MM.1S (cell line): Measurements from ENCODE around the gene ANG.

ENCODE experiments used
- DNase-seq: peaks from one replicate; pipeline ENCODE4 v3.0.0-alpha.2; 2015
- H2AFZ ChIP-seq: fragments of 300-600 bp; sonication (generic); 2 replicates; pipeline ENCODE4 v1.6.0; 2016; ENCODE audit warnings: antibody characterized with exemption, low read length
- H3F3A ChIP-seq: fragments of 300-600 bp; sonication (generic); 2 replicates; pipeline ENCODE4 v1.6.1; 2016; ENCODE audit warnings: mild to moderate bottlenecking, antibody characterized with exemption, low read length, moderate library complexity, mixed read lengths; ENCODE audit not compliant: insufficient read depth
- H3K27ac ChIP-seq: fragments of 300-600 bp; sonication (generic); 2 replicates; pipeline ENCODE4 v1.5.1; 2016; ENCODE audit warnings: mild to moderate bottlenecking, low read length
- H3K27me3 ChIP-seq: fragments of 300-600 bp; sonication (generic); replicated peaks from 2 replicates; pipeline ENCODE4 v1.6.0; 2016; ENCODE audit warnings: low read length; ENCODE audit not compliant: insufficient read depth
- H3K36me3 ChIP-seq: fragments of 300-600 bp; sonication (generic); replicated peaks from 2 replicates; pipeline ENCODE4 v1.6.1; 2016; ENCODE audit warnings: mild to moderate bottlenecking, low read length, mixed read lengths; ENCODE audit not compliant: insufficient read depth
- H3K4me1 ChIP-seq: fragments of 300-600 bp; sonication (generic); 2 replicates; pipeline ENCODE4 v1.6.1; 2016; ENCODE audit warnings: low read length, mixed read lengths
- H3K4me2 ChIP-seq: fragments of 300-600 bp; sonication (generic); 2 replicates; pipeline ENCODE4 v1.6.0; 2016; ENCODE audit warnings: low read depth, low read length
- H3K4me3 ChIP-seq: fragments of 300-600 bp; sonication (generic); 2 replicates; pipeline ENCODE4 v1.5.1; 2016; ENCODE audit warnings: low read length, mixed read lengths
- H3K79me2 ChIP-seq: fragments of 300-600 bp; sonication (generic); 2 replicates; pipeline ENCODE4 v1.6.1; 2016; ENCODE audit warnings: mixed run types, low read length, mixed read lengths
- H3K9ac ChIP-seq: fragments of 300-600 bp; sonication (generic); 2 replicates; pipeline ENCODE4 v1.6.1; 2016; ENCODE audit warnings: low read length, mixed read lengths
- H3K9me2 ChIP-seq: fragments of 300-600 bp; sonication (generic); replicated peaks from 2 replicates; pipeline ENCODE4 v1.6.1; 2016; ENCODE audit warnings: mild to moderate bottlenecking, low read length, mixed read lengths; ENCODE audit not compliant: insufficient read depth
- H3K9me3 ChIP-seq: fragments of 300-600 bp; sonication (generic); replicated peaks from 2 replicates; pipeline ENCODE4 v1.6.1; 2016; ENCODE audit warnings: mild to moderate bottlenecking, low read length, mixed read lengths; ENCODE audit not compliant: insufficient read depth
- H4K20me1 ChIP-seq: fragments of 300-600 bp; sonication (generic); 2 replicates; pipeline ENCODE4 v1.6.1; 2016; ENCODE audit warnings: mild to moderate bottlenecking, low read length, moderate library complexity, mixed read lengths; ENCODE audit not compliant: insufficient read depth
- EZH2 ChIP-seq: fragments of 300-600 bp; sonication (generic); optimal IDR thresholded peaks from 2 replicates; pipeline ENCODE3; 2017; ENCODE audit warnings: low read depth, mild to moderate bottlenecking, antibody characterized with exemption, low read length, mixed read lengths
- EZH2phosphoT487 ChIP-seq: fragments of 300-600 bp; sonication (generic); IDR thresholded peaks from 2 replicates; pipeline ENCODE4 v1.6.1; 2018; ENCODE audit warnings: antibody characterized with exemption, low read length
- TF ChIP-seq, protein P1 (sequence below): fragments of 300-600 bp; sonication (generic); IDR thresholded peaks from 2 replicates; pipeline ENCODE4 v1.5.1; 2016; ENCODE audit warnings: antibody characterized with exemption, low read length, mixed read lengths

ANG gene

DNA sequence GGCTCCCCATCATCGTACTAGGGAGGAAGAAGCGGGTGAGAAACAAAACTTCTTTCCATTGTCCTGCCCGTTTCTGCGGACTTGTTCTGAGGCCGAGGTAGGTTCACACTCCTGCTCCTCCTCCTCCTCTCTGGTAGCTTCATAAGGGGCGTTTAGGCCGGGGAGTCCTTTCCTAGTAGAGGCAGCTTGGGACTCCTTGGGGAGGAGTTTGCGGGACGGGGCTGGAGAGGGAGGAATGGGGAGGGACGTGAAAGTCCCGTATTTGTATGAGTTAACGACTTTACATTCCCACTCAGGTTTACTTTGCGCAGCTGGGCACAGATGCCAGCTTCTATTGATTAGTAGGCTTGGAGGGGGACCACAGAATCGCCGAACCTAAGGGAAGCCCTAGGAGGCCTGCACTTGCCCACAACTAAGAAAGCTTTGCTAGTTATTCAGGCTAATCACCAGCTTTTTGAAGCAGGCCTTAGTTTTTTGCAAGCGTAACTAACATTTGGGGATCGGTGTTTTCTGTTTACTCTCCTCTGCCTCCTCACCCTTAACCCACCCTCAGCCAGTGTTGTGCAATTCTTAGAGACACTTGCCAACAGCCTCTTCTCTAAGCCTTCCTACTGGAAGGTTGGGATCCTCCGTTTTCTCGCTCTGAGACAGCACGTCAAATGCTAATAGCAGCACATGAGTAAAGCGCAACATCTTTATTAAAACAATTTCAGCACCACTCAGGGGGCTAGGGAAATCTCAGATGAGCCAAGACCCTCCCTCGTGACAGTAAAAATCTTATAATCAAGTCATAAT, 3.7 kb upstream of the ANG start:
- Histone ChIP-seq H3K9me2 (no peaks in the 10 kb centered on the region), H3K9ac (peak overlapping the region; percentile 91), H3K36me3 (no peaks in the 10 kb centered on the region), H3K27me3 (no peaks in the 10 kb centered on the region), H3K4me1 (no peaks in the 10 kb centered on the region), H3K4me3 (peak overlapping the region; percentile 77), H3F3A (peaks cover 49% of the 10 kb centered on the region), H3K9me3 (no peaks in the 10 kb centered on the region), H3K79me2 (no peaks in the 10 kb centered on the region), H4K20me1 (no peaks in the 10 kb centered on the region), H3K4me2 (peak overlapping the region; percentile 97), H3K27ac (peak overlapping the region; percentile 99; the same call in 1 of the 2 replicates), H2AFZ (peak overlapping the region; percentile 88)
- DNase-seq = no peak
- no peak for TF ChIP-seq EZH2
- TF ChIP-seq EZH2phosphoT487 = no peak
- TF ChIP-seq, protein P1, sequence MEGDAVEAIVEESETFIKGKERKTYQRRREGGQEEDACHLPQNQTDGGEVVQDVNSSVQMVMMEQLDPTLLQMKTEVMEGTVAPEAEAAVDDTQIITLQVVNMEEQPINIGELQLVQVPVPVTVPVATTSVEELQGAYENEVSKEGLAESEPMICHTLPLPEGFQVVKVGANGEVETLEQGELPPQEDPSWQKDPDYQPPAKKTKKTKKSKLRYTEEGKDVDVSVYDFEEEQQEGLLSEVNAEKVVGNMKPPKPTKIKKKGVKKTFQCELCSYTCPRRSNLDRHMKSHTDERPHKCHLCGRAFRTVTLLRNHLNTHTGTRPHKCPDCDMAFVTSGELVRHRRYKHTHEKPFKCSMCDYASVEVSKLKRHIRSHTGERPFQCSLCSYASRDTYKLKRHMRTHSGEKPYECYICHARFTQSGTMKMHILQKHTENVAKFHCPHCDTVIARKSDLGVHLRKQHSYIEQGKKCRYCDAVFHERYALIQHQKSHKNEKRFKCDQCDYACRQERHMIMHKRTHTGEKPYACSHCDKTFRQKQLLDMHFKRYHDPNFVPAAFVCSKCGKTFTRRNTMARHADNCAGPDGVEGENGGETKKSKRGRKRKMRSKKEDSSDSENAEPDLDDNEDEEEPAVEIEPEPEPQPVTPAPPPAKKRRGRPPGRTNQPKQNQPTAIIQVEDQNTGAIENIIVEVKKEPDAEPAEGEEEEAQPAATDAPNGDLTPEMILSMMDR = no peak

GRCh38 chr14:20686386-20687143, 2.0 kb upstream of the ANG start:
- Histone ChIP-seq H3K4me1 (no peaks in the 10 kb centered on the region), H3K79me2 (no peaks in the 10 kb centered on the region), H3F3A (peaks cover 32% of the 10 kb centered on the region), H3K36me3 (no peaks in the 10 kb centered on the region), H3K4me3 (no peak overlapping the region), H4K20me1 (no peaks in the 10 kb centered on the region), H3K9ac (no peak overlapping the region), H3K9me2 (no peaks in the 10 kb centered on the region), H3K27me3 (no peaks in the 10 kb centered on the region), H3K9me3 (no peaks in the 10 kb centered on the region), H3K27ac (no peak overlapping the region), H2AFZ (no peak overlapping the region), H3K4me2 (no peak overlapping the region)
- TF ChIP-seq EZH2 = no peak
- no peak for TF ChIP-seq EZH2phosphoT487
- no peak for DNase-seq

GRCh38 chr14:20687362-20688166, 1.0 kb upstream of the ANG start:
- H3K27me3 ChIP-seq = no peaks in the 10 kb centered on the region
- H3K4me3 ChIP-seq = no peak overlapping the region
- H3K4me2 ChIP-seq = no peak overlapping the region
- no peak overlapping the region for H3K9ac ChIP-seq
- H3K79me2 ChIP-seq = no peaks in the 10 kb centered on the region
- H3F3A ChIP-seq = peaks cover 22% of the 10 kb centered on the region
- H3K9me2 ChIP-seq = no peaks in the 10 kb centered on the region
- no peak overlapping the region for H3K27ac ChIP-seq
- no peaks in the 10 kb centered on the region for H4K20me1 ChIP-seq
- DNase-seq = no peak
- H2AFZ ChIP-seq = no peak overlapping the region
- TF ChIP-seq EZH2 (no peak), EZH2phosphoT487 (no peak)
- TF ChIP-seq, protein P1 = no peak
- H3K4me1 ChIP-seq = no peaks in the 10 kb centered on the region
- no peaks in the 10 kb centered on the region for H3K36me3 ChIP-seq
- H3K9me3 ChIP-seq = no peaks in the 10 kb centered on the region
